Keratinocyte (primary cell): ENCODE results near the gene VTI1A. TPM values are rescaled to one million over a fixed set of nuclear protein-coding genes. Genes with fewer than 3 reads are reported as not detected.

Source experiments
- DNase-seq: peaks from one replicate; pipeline ENCODE4 v3.0.0-alpha.2; 2011; ENCODE audit warnings: low read depth, missing footprints, low spot score
- FAIRE-seq: peaks from 2 replicates; lab custom pipeline; 2011; peaks lifted over from hg19 to GRCh38; lab: Jason Lieb, UNC
- H2AFZ ChIP-seq: 2 replicates; pipeline ENCODE4 v1.6.0; 2012; ENCODE audit warnings: low read length, control low read depth, inconsistent platforms; ENCODE audit not compliant: control insufficient read depth
- H3K27ac ChIP-seq: 2 replicates; pipeline ENCODE4 v1.5.1; 2011; ENCODE audit warnings: low read length; ENCODE audit not compliant: control insufficient read depth, insufficient read depth
- H3K27me3 ChIP-seq: 3 replicates; pipeline ENCODE4 v1.6.0; 2011; ENCODE audit warnings: low read length; ENCODE audit not compliant: control insufficient read depth, insufficient read depth; ENCODE audit errors: extremely low read depth
- H3K36me3 ChIP-seq, 2 experiments: 2 replicates in 1 of 2; 3 replicates in 1 of 2; pipeline ENCODE4 v1.5.1; 2011; ENCODE audit warnings: low read length in 2 of 2, mild to moderate bottlenecking in 1 of 2; ENCODE audit not compliant: control insufficient read depth in 2 of 2, insufficient read depth in 2 of 2; ENCODE audit errors: extremely low read depth in 1 of 2
- H3K4me1 ChIP-seq: 3 replicates; pipeline ENCODE4 v1.5.1; 2011; ENCODE audit warnings: low read length; ENCODE audit not compliant: control insufficient read depth, insufficient read depth; ENCODE audit errors: extremely low read depth
- H3K4me2 ChIP-seq: 3 replicates; pipeline ENCODE4 v1.6.0; 2011; ENCODE audit warnings: low read depth, low read length; ENCODE audit not compliant: control insufficient read depth, insufficient read depth; ENCODE audit errors: extremely low read depth
- H3K4me3 ChIP-seq, 3 experiments: fragments of 200-600 bp in 1 of 3; sonication (generic) in 1 of 3; 2 replicates in 2 of 3; 3 replicates in 1 of 3; pipeline ENCODE4 v1.5.1; 2011 to 2016; ENCODE audit warnings: low read length in 3 of 3, mild to moderate bottlenecking in 3 of 3, control low read depth in 2 of 3, inconsistent platforms in 1 of 3, low read depth in 1 of 3, mixed read lengths in 1 of 3, mixed run types in 1 of 3, moderate library complexity in 1 of 3; ENCODE audit not compliant: control insufficient read depth in 2 of 3, insufficient read depth in 2 of 3; ENCODE audit errors: extremely low read depth in 1 of 3
- H3K79me2 ChIP-seq: 2 replicates; pipeline ENCODE4 v1.6.0; 2012; ENCODE audit warnings: low read length; ENCODE audit not compliant: control insufficient read depth, insufficient read depth
- H3K9ac ChIP-seq: 3 replicates; pipeline ENCODE4 v1.6.0; 2011; ENCODE audit warnings: low read length; ENCODE audit not compliant: control insufficient read depth, insufficient read depth; ENCODE audit errors: extremely low read depth
- H3K9me1 ChIP-seq: 3 replicates; pipeline ENCODE4 v1.6.0; 2011; ENCODE audit warnings: low read length; ENCODE audit not compliant: control insufficient read depth, insufficient read depth; ENCODE audit errors: extremely low read depth
- H3K9me3 ChIP-seq: 2 replicates; pipeline ENCODE4 v1.5.1; 2012; ENCODE audit warnings: low read depth, low read length; ENCODE audit not compliant: control insufficient read depth
- H4K20me1 ChIP-seq: 3 replicates; pipeline ENCODE4 v1.6.0; 2011; ENCODE audit warnings: low read length; ENCODE audit not compliant: control insufficient read depth, insufficient read depth; ENCODE audit errors: extremely low read depth
- EZH2 ChIP-seq: IDR thresholded peaks from one replicate; pipeline ENCODE4 v1.6.1; 2012; ENCODE audit warnings: inconsistent platforms, mild to moderate bottlenecking, low read length, moderate library complexity
- dilution Hi-C: fragments of 300-500 bp; cut with MboI; formaldehyde crosslinking; loops from one replicate; pipeline ENCODE4 v1.7.0; 2020; ENCODE audit warnings: low sequenced_read_pairs; ENCODE audit not compliant: extremely low pct_ligation_motif_present
- polyA plus RNA-seq, 5 experiments: library from polyadenylated mRNA; depleted of rRNA in 3 of 5; stranded (reverse) in 3 of 5; stranded (forward) in 1 of 5; unstranded in 1 of 5; fragments of >200 nt; gene quantifications; 1 replicate in 1 of 5; 2 replicates in 3 of 5; 3 replicates in 1 of 5; pipeline versions ENCODE4 v1.2.1 to v1.2.3, GENCODE V29; 2011 to 2012; ENCODE audit warnings: missing spikeins in 2 of 5, low read depth in 1 of 5, low replicate concordance in 1 of 5
- TF ChIP-seq, protein P1 (sequence below), 3 experiments: IDR thresholded peaks in 1 of 3; conservative IDR thresholded peaks in 1 of 3; optimal IDR thresholded peaks in 1 of 3; 2 replicates in 2 of 3; 3 replicates in 1 of 3; pipeline versions ENCODE3 to v1.5.1; 2011; ENCODE audit warnings: low read length in 3 of 3, mild to moderate bottlenecking in 3 of 3, moderate library complexity in 2 of 3, control low read depth in 1 of 3, inconsistent platforms in 1 of 3; ENCODE audit not compliant: insufficient read depth in 2 of 3; ENCODE audit errors: extremely low read depth in 1 of 3

The VTI1A gene
- polyA plus RNA-seq, 1 donor (not counting 4 experiments of a cell fraction or from before 2014, with no cell fraction given) = 18.5 TPM

DNA sequence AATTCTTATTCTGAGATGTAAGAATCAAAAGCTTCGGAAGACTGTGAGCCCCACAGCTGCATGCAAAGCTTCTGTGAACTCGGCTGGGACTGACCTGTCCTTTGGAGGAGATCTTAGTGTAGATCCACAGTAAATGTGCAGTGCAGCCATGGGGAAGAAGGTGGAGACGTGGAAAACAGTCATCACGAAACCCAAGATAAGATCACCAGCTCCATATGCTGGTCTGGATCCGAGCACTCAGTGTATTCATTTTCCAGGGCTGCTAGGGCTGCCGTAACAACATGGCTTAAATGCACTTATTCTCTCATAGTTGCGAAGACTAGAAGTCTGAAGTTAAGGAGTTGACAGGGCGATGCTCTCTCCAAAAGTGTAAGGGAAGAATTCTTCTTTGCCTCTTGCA lies 360.0 kb downstream of the VTI1A start:
- FAIRE-seq = no peak
- Histone ChIP-seq H3K36me3 (no peaks in the 10 kb centered on the region), H3K4me1 (peaks cover 10% of the 10 kb centered on the region)

GRCh38 chr10:112809736-112810135 lies 362.7 kb downstream of the VTI1A start:
- Histone ChIP-seq H3K27me3 (no peaks in the 10 kb centered on the region), H3K27ac (no peak overlapping the region), H3K36me3 (no peaks in the 10 kb centered on the region), H3K9me3 (no peaks in the 10 kb centered on the region), H3K9me1 (no peaks in the 10 kb centered on the region), H3K79me2 (no peaks in the 10 kb centered on the region), H2AFZ (no peak overlapping the region), H4K20me1 (no peaks in the 10 kb centered on the region), H3K4me3 (no peak overlapping the region), H3K4me1 (peaks cover 22% of the 10 kb centered on the region), H3K9ac (no peak overlapping the region), H3K4me2 (no peak overlapping the region)
- dilution Hi-C loops = no loop called here
- DNase-seq (no peak), FAIRE-seq (no peak)
- no peak for TF ChIP-seq EZH2
- TF ChIP-seq, protein P1, sequence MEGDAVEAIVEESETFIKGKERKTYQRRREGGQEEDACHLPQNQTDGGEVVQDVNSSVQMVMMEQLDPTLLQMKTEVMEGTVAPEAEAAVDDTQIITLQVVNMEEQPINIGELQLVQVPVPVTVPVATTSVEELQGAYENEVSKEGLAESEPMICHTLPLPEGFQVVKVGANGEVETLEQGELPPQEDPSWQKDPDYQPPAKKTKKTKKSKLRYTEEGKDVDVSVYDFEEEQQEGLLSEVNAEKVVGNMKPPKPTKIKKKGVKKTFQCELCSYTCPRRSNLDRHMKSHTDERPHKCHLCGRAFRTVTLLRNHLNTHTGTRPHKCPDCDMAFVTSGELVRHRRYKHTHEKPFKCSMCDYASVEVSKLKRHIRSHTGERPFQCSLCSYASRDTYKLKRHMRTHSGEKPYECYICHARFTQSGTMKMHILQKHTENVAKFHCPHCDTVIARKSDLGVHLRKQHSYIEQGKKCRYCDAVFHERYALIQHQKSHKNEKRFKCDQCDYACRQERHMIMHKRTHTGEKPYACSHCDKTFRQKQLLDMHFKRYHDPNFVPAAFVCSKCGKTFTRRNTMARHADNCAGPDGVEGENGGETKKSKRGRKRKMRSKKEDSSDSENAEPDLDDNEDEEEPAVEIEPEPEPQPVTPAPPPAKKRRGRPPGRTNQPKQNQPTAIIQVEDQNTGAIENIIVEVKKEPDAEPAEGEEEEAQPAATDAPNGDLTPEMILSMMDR (optimal IDR thresholded peaks at IDR 0.05 in 1 of 3, IDR thresholded peaks at IDR 0.05 in 1 of 3, conservative IDR thresholded peaks at IDR 0.05 in 1 of 3; ENCODE audit: extremely low read depth in 1 of 3, insufficient read depth in 2 of 3, low read length in 3 of 3) = no peak

More for the DNA sequence above, 360.0 kb downstream of the VTI1A start:
- Histone ChIP-seq H3K79me2 (no peaks in the 10 kb centered on the region), H3K9me1 (no peaks in the 10 kb centered on the region), H3K9ac (no peak overlapping the region), H3K4me2 (no peak overlapping the region), H3K27ac (no peak overlapping the region), H3K27me3 (no peaks in the 10 kb centered on the region), H3K4me3 (no peak overlapping the region), H2AFZ (no peak overlapping the region), H3K9me3 (no peaks in the 10 kb centered on the region), H4K20me1 (no peaks in the 10 kb centered on the region)
- dilution Hi-C loops = no loop called here
- TF ChIP-seq EZH2 = no peak
- TF ChIP-seq, protein P1 (optimal IDR thresholded peaks at IDR 0.05 in 1 of 3, IDR thresholded peaks at IDR 0.05 in 1 of 3, conservative IDR thresholded peaks at IDR 0.05 in 1 of 3; ENCODE audit: extremely low read depth in 1 of 3, insufficient read depth in 2 of 3, low read length in 3 of 3) = no peak
- no peak for DNase-seq
